HCT116 (cell line): ENCODE measurements around the gene FKBP15. TPM values are rescaled to one million over a fixed set of nuclear protein-coding genes. Genes with fewer than 3 reads are reported as not detected.

Experiments used
- ATAC-seq: fragments of 200-7000 bp; cut with Tn5 transposase; 2 replicates; pipeline ENCODE4 v1.9.1; 2020; ENCODE audit warnings: mild to moderate bottlenecking, moderate library complexity
- BruUV-seq: library from RNA; stranded (reverse); fragments of 400-500 nt; replicated peaks from 2 replicates; lab custom pipeline; 2021; lab: Mats Ljungman, UMichigan
- CTCF ChIA-PET: fragments of 300-600 bp; sonication (Branson Sonifier 250); formaldehyde crosslinking; loops from one replicate; lab custom pipeline; 2021; ENCODE audit warnings: antibody characterized with exemption; lab: Charles Lee
- POLR2A ChIA-PET: fragments of 300-600, 350-600 bp; sonication (Branson Sonifier 250); formaldehyde crosslinking; loops from one replicate; lab custom pipeline; 2021; ENCODE audit warnings: antibody characterized with exemption; lab: Charles Lee
- RAD21 ChIA-PET, 2 experiments: fragments of 300-600 bp; sonication (Branson Sonifier 250); formaldehyde crosslinking; loops; one replicate each; lab custom pipeline; 2023; ENCODE audit warnings: low total read pairs in 2 of 2; ENCODE audit not compliant: uncharacterized antibody in 2 of 2, unreplicated experiment in 2 of 2, low non-redundant PET in 1 of 2; lab: Charles Lee
- DNase-seq: peaks from one replicate; pipeline ENCODE4 v3.0.0-alpha.2; 2010; ENCODE audit warnings: low read depth, low spot score
- H2AFZ ChIP-seq: fragments of 200-600 bp; shearing (Covaris generic), sonication (generic); 2 replicates; pipeline ENCODE4 v1.6.1; 2017; ENCODE audit warnings: low read depth, mixed run types, mixed read lengths, antibody characterized with exemption, low read length; ENCODE audit not compliant: poor library complexity, severe bottlenecking
- H3K27ac ChIP-seq: 2 replicates; pipeline ENCODE4 v1.5.1; 2012; ENCODE audit warnings: low read depth, low read length
- H3K27me3 ChIP-seq: fragments of 200-600 bp; sonication (generic); 2 replicates; pipeline ENCODE4 v1.6.1; 2016; ENCODE audit warnings: mixed run types, low read length, mixed read lengths; ENCODE audit not compliant: insufficient read depth
- H3K36me3 ChIP-seq, 2 experiments: fragments of 200-500 bp in 1 of 2; fragments of 200-600 bp in 1 of 2; sonication (Bioruptor generic) in 1 of 2; sonication (generic) in 1 of 2; 2 replicates each; pipeline versions ENCODE4 v1.5.1 to v1.6.1; 2014 to 2016; ENCODE audit warnings: low read length in 2 of 2, inconsistent platforms in 1 of 2, mixed read lengths in 1 of 2, mixed run types in 1 of 2; ENCODE audit not compliant: insufficient read depth in 2 of 2, control insufficient read depth in 1 of 2
- H3K4me1 ChIP-seq, 2 experiments: fragments of 200-600 bp in 1 of 2; sonication (generic) in 1 of 2; 2 replicates each; pipeline versions ENCODE4 v1.5.1 to v1.6.1; 2012 to 2017; ENCODE audit warnings: low read length in 2 of 2, inconsistent platforms in 1 of 2, mild to moderate bottlenecking in 1 of 2, mixed read lengths in 1 of 2, mixed run types in 1 of 2, moderate library complexity in 1 of 2; ENCODE audit not compliant: insufficient read depth in 2 of 2, control insufficient read depth in 1 of 2
- H3K4me2 ChIP-seq: fragments of 200-600 bp; sonication (generic); 2 replicates; pipeline ENCODE4 v1.6.1; 2017; ENCODE audit warnings: mixed run types, low read length, mixed read lengths
- H3K4me3 ChIP-seq, 2 experiments: fragments of 200-600 bp in 1 of 2; sonication (generic) in 1 of 2; replicated peaks in 1 of 2; 2 replicates each; pipeline ENCODE4 v1.5.1; 2011 to 2016; ENCODE audit warnings: low read length in 2 of 2, control low read depth in 1 of 2, low read depth in 1 of 2, mild to moderate bottlenecking in 1 of 2, mixed read lengths in 1 of 2, mixed run types in 1 of 2
- H3K79me2 ChIP-seq: fragments of 200-600 bp; sonication (generic); 2 replicates; pipeline ENCODE4 v1.6.1; 2017; ENCODE audit warnings: mild to moderate bottlenecking, mixed run types, low read length, moderate library complexity, mixed read lengths; ENCODE audit not compliant: insufficient read depth
- H3K9ac ChIP-seq: fragments of 200-600 bp; sonication (generic); 2 replicates; pipeline ENCODE4 v1.6.1; 2016; ENCODE audit warnings: low read length, mixed read lengths
- H3K9me2 ChIP-seq: fragments of 200-600 bp; sonication (generic), shearing (Covaris generic); 2 replicates; pipeline ENCODE4 v1.6.1; 2017; ENCODE audit warnings: mixed run types, mild to moderate bottlenecking, moderate library complexity; ENCODE audit not compliant: insufficient read depth
- H3K9me3 ChIP-seq, 2 experiments: fragments of 200-500 bp in 1 of 2; fragments of 200-600 bp in 1 of 2; sonication (Bioruptor generic) in 1 of 2; sonication (generic) in 1 of 2; 2 replicates each; pipeline ENCODE4 v1.6.1; 2014 to 2017; ENCODE audit warnings: low read length in 2 of 2, mixed read lengths in 2 of 2, inconsistent platforms in 1 of 2, low read depth in 1 of 2, mild to moderate bottlenecking in 1 of 2, mixed run types in 1 of 2, moderate library complexity in 1 of 2; ENCODE audit not compliant: control insufficient read depth in 1 of 2, insufficient read depth in 1 of 2
- H4K20me1 ChIP-seq: fragments of 200-600 bp; sonication (generic), shearing (Covaris generic); 2 replicates; pipeline ENCODE4 v1.6.1; 2017; ENCODE audit warnings: mixed run types, mild to moderate bottlenecking, moderate library complexity; ENCODE audit not compliant: insufficient read depth
- CBX3 ChIP-seq: IDR thresholded peaks from 2 replicates; pipeline ENCODE4 v1.6.1; 2012; ENCODE audit warnings: low read depth
- CEBPB ChIP-seq: IDR thresholded peaks from 2 replicates; pipeline ENCODE4 v1.6.1; 2012; ENCODE audit warnings: low read depth
- EGR1 ChIP-seq: IDR thresholded peaks from 2 replicates; pipeline ENCODE4 v1.6.1; 2012; ENCODE audit warnings: low read depth
- ELF1 ChIP-seq: IDR thresholded peaks from 2 replicates; pipeline ENCODE4 v1.6.1; 2012; ENCODE audit warnings: low read depth, borderline replicate concordance
- EZH2 ChIP-seq: fragments of 200-600 bp; sonication (generic); IDR thresholded peaks from 2 replicates; pipeline ENCODE4 v1.6.1; 2017; ENCODE audit warnings: antibody characterized with exemption, mixed run types
- JUND ChIP-seq: IDR thresholded peaks from 2 replicates; pipeline ENCODE4 v1.6.1; 2012
- MAX ChIP-seq: IDR thresholded peaks from 2 replicates; pipeline ENCODE4 v1.6.1; 2012
- POLR2A ChIP-seq: IDR thresholded peaks from 2 replicates; pipeline ENCODE4 v1.7.0; 2011; ENCODE audit warnings: borderline replicate concordance; ENCODE audit not compliant: insufficient read depth, insufficient read length; ENCODE audit errors: extremely low read depth
- POLR2AphosphoS5 ChIP-seq: IDR thresholded peaks from 2 replicates; pipeline ENCODE4 v1.6.1; 2011; ENCODE audit warnings: mild to moderate bottlenecking, low read depth, low read length, moderate library complexity
- RAD21 ChIP-seq: IDR thresholded peaks from 2 replicates; pipeline ENCODE4 v1.6.1; 2012; ENCODE audit warnings: low read depth, mild to moderate bottlenecking
- REST ChIP-seq: IDR thresholded peaks from 2 replicates; pipeline ENCODE4 v1.6.1; 2012; ENCODE audit warnings: low read depth
- SIN3A ChIP-seq: IDR thresholded peaks from 2 replicates; pipeline ENCODE4 v1.6.1; 2012; ENCODE audit warnings: low read depth
- SP1 ChIP-seq: IDR thresholded peaks from 2 replicates; pipeline ENCODE4 v1.6.1; 2012; ENCODE audit warnings: low read depth
- SRF ChIP-seq: IDR thresholded peaks from 2 replicates; pipeline ENCODE4 v1.6.1; 2012; ENCODE audit warnings: low read depth
- TCF7L2 ChIP-seq: IDR thresholded peaks from 2 replicates; pipeline ENCODE4 v1.7.0; 2011; ENCODE audit warnings: borderline replicate concordance, inconsistent platforms; ENCODE audit not compliant: insufficient read depth, insufficient read length; ENCODE audit errors: extremely low read depth
- YY1 ChIP-seq: IDR thresholded peaks from 2 replicates; pipeline ENCODE4 v1.6.1; 2011; ENCODE audit warnings: low read length, low read depth, moderate library complexity, mild to moderate bottlenecking; ENCODE audit not compliant: insufficient replicate concordance; ENCODE audit errors: extremely low read depth
- ZBTB33 ChIP-seq: IDR thresholded peaks from 2 replicates; pipeline ENCODE4 v1.6.1; 2011; ENCODE audit warnings: mild to moderate bottlenecking, low read length, moderate library complexity; ENCODE audit not compliant: insufficient replicate concordance; ENCODE audit errors: extremely low read depth
- ZFX ChIP-seq: fragments of 450-650 bp; IDR thresholded peaks from 2 replicates; pipeline ENCODE4 v1.6.1; 2017
- intact Hi-C: fragments of 100-400 bp; cut with micrococcal nuclease; formaldehyde crosslinking; loops from 2 replicates; pipeline ENCODE4 v1.10.0; 2022
- total RNA-seq: library from RNA; stranded (reverse); gene quantifications from one replicate; pipeline ENCODE4 v1.2.1, GENCODE V29; 2021; ENCODE audit not compliant: unreplicated experiment
- TF ChIP-seq, protein P1 (sequence below): IDR thresholded peaks from 2 replicates; pipeline ENCODE4 v1.6.1; 2012
- TF ChIP-seq, protein P2 (sequence below), 3 experiments: fragments of 200-600 bp in 1 of 3; sonication (generic) in 1 of 3; IDR thresholded peaks in 2 of 3; conservative IDR thresholded peaks in 1 of 3; 2 replicates each; pipeline ENCODE4 v1.5.1; 2012 to 2017; ENCODE audit warnings: low read depth in 2 of 3, low read length in 2 of 3, antibody characterized with exemption in 1 of 3, borderline replicate concordance in 1 of 3, control low read depth in 1 of 3, mild to moderate bottlenecking in 1 of 3, mixed read lengths in 1 of 3, mixed run types in 1 of 3, moderate library complexity in 1 of 3; ENCODE audit not compliant: insufficient read depth in 1 of 3

Gene FKBP15
- total RNA-seq, 1 experiment from 2014 or later = 13.8 TPM

- no peak for TF ChIP-seq SRF
- TF ChIP-seq CEBPB = no peak
- TF ChIP-seq REST = no peak
- no peak for TF ChIP-seq CBX3
- TF ChIP-seq YY1 = no peak
Observed at GRCh38 chr9:113205861-113206260, 15.2 kb downstream of the FKBP15 start (continued).

DNA sequence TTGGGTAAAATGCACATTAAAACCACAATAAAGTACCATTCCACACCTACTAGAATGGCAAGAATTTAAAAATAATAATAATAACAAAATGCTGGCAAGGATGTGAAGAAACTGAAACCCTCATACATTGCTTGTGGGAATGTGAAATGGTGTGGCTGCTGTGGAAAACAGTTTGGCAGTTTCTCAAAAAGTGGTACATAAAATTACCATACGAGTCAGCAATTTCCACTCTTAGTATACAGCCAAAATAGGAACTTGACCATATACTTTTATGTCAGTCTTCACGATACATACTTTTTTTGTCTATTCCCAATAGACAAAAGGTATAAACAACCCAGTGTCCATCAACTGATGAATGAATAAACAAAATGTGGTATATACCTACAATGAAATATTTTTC is 15.6 kb downstream of the FKBP15 start:
- Histone ChIP-seq H3K9me3 (no peaks in the 10 kb centered on the region), H3K36me3 (peaks cover 10 to 11% of the 10 kb centered on the region in 2 experiments; a peak in 3 of 4 replicates), H3K27ac (no peak overlapping the region), H3K4me1 (no peaks in the 10 kb centered on the region), H4K20me1 (no peaks in the 10 kb centered on the region), H3K4me2 (no peak overlapping the region), H3K9me2 (no peaks in the 10 kb centered on the region), H3K27me3 (no peaks in the 10 kb centered on the region), H3K79me2 (no peaks in the 10 kb centered on the region), H2AFZ (no peak overlapping the region), H3K4me3 (no peak overlapping the region), H3K9ac (no peak overlapping the region)
- RAD21 ChIA-PET = no interaction called here
- DNase-seq = no peak
- CTCF ChIA-PET = no interaction called here
- POLR2A ChIA-PET = no interaction called here
- intact Hi-C loops = no loop called here
- BruUV-seq = no TSS peak
- no peak for ATAC-seq
- TF ChIP-seq EGR1 = no peak
- no peak for TF ChIP-seq TCF7L2
- TF ChIP-seq, protein P1, sequence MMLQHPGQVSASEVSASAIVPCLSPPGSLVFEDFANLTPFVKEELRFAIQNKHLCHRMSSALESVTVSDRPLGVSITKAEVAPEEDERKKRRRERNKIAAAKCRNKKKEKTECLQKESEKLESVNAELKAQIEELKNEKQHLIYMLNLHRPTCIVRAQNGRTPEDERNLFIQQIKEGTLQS = no peak
- no peak for TF ChIP-seq JUND
- no peak for TF ChIP-seq ZFX
- no peak for TF ChIP-seq MAX
- no peak for TF ChIP-seq ZBTB33
- no peak for TF ChIP-seq ELF1
- TF ChIP-seq RAD21 = no peak
- no peak for TF ChIP-seq POLR2AphosphoS5
- no peak for TF ChIP-seq CBX3
- TF ChIP-seq, protein P2, sequence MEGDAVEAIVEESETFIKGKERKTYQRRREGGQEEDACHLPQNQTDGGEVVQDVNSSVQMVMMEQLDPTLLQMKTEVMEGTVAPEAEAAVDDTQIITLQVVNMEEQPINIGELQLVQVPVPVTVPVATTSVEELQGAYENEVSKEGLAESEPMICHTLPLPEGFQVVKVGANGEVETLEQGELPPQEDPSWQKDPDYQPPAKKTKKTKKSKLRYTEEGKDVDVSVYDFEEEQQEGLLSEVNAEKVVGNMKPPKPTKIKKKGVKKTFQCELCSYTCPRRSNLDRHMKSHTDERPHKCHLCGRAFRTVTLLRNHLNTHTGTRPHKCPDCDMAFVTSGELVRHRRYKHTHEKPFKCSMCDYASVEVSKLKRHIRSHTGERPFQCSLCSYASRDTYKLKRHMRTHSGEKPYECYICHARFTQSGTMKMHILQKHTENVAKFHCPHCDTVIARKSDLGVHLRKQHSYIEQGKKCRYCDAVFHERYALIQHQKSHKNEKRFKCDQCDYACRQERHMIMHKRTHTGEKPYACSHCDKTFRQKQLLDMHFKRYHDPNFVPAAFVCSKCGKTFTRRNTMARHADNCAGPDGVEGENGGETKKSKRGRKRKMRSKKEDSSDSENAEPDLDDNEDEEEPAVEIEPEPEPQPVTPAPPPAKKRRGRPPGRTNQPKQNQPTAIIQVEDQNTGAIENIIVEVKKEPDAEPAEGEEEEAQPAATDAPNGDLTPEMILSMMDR (IDR thresholded peaks at IDR 0.05 in 2 of 3, conservative IDR thresholded peaks at IDR 0.05 in 1 of 3; ENCODE audit: borderline replicate concordance in 1 of 3, insufficient read depth in 1 of 3, low read depth in 2 of 3, low read length in 2 of 3) = no peak
- no peak for TF ChIP-seq EZH2
- no peak for TF ChIP-seq SP1
- TF ChIP-seq SIN3A = no peak
- TF ChIP-seq POLR2A = no peak
